Colonic mucosa (tissue), 4 donors: Measurements from ENCODE around the gene GRK3. TPM values are rescaled to one million over a fixed set of nuclear protein-coding genes. Genes with fewer than 3 reads are reported as not detected.

Source experiments
- DNase-seq: peaks from one replicate; pipeline ENCODE4 v3.0.0-alpha.2; 2020
- H3K27ac ChIP-seq: fragments of 200-600 bp; one replicate; pipeline ENCODE4 v1.8.0; 2021
- H3K27me3 ChIP-seq: fragments of 200-600 bp; one replicate; pipeline ENCODE4 v1.8.0; 2021
- H3K36me3 ChIP-seq: fragments of 200-600 bp; one replicate; pipeline ENCODE4 v1.8.0; 2021
- H3K4me1 ChIP-seq: fragments of 200-600 bp; one replicate; pipeline ENCODE4 v1.8.0; 2021; ENCODE audit warnings: mild to moderate bottlenecking
- H3K4me3 ChIP-seq: fragments of 200-600 bp; one replicate; pipeline ENCODE4 v1.8.0; 2021
- H3K9ac ChIP-seq, 2 donors: one replicate each; pipeline ENCODE4 v1.7.0; 2013; ENCODE audit warnings: control low read depth in 2 of 2, low read depth in 2 of 2, low read length in 2 of 2
- H3K9me3 ChIP-seq: fragments of 200-600 bp; one replicate; pipeline ENCODE4 v1.8.0; 2021
- intact Hi-C: fragments of 100-400 bp; cut with DNase I; formaldehyde crosslinking; loops from one replicate; pipeline ENCODE4 v1.14.1; 2022
- total RNA-seq, 2 donors: library from RNA; stranded (reverse); fragmentation: NEBNext Ultra II Directional in 1 of 2; extraction: Animal tissue kit (Norgen Biotek cat#: 25700) in 1 of 2; gene quantifications; one replicate each; pipeline ENCODE4 v1.2.1, GENCODE V29; 2021
- TF ChIP-seq, protein P1 (sequence below): fragments of 200-600 bp; IDR thresholded peaks from one replicate; pipeline ENCODE4 v1.8.0; 2022; ENCODE audit warnings: antibody characterized with exemption, mild to moderate bottlenecking
- donor health status: healthy.
- donor health status: DM: no; HTN: no; CAD: no.
- donor health status: DM: no; HTN: no; CAD: no.

Gene GRK3
- total RNA-seq, 2 donors from 2014 or later = 2.9 to 5.3 TPM

DNA sequence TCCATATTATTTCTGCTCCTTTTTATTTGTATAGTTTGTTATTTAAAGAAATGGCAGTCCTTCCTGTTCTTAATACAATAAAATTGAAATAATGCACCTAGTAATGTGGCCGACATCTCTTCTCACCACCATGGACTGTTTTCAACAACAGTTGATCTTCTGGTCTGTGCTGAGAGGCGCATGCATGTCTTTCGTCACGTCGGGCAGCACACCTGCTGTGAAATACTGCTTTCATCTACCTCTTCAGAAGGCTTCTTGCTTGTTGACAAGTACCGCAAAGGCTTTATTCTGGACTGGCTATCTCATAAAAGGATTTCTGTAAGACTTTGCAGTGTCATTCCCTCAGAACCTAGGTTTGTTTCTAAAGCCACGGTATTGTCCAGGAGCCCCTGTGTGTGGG, 163.6 kb downstream of the GRK3 start:
- no peak overlapping the region for H3K27ac ChIP-seq
- no peaks in the 10 kb centered on the region for H3K36me3 ChIP-seq
- intact Hi-C loops = no loop called here
- H3K4me3 ChIP-seq = no peak overlapping the region
- no peaks in the 10 kb centered on the region for H3K4me1 ChIP-seq
- H3K9ac ChIP-seq = no peak overlapping the region
- TF ChIP-seq, protein P1, sequence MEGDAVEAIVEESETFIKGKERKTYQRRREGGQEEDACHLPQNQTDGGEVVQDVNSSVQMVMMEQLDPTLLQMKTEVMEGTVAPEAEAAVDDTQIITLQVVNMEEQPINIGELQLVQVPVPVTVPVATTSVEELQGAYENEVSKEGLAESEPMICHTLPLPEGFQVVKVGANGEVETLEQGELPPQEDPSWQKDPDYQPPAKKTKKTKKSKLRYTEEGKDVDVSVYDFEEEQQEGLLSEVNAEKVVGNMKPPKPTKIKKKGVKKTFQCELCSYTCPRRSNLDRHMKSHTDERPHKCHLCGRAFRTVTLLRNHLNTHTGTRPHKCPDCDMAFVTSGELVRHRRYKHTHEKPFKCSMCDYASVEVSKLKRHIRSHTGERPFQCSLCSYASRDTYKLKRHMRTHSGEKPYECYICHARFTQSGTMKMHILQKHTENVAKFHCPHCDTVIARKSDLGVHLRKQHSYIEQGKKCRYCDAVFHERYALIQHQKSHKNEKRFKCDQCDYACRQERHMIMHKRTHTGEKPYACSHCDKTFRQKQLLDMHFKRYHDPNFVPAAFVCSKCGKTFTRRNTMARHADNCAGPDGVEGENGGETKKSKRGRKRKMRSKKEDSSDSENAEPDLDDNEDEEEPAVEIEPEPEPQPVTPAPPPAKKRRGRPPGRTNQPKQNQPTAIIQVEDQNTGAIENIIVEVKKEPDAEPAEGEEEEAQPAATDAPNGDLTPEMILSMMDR = no peak
- H3K9me3 ChIP-seq = no peaks in the 10 kb centered on the region
- H3K27me3 ChIP-seq = no peaks in the 10 kb centered on the region
- DNase-seq = no peak

DNA sequence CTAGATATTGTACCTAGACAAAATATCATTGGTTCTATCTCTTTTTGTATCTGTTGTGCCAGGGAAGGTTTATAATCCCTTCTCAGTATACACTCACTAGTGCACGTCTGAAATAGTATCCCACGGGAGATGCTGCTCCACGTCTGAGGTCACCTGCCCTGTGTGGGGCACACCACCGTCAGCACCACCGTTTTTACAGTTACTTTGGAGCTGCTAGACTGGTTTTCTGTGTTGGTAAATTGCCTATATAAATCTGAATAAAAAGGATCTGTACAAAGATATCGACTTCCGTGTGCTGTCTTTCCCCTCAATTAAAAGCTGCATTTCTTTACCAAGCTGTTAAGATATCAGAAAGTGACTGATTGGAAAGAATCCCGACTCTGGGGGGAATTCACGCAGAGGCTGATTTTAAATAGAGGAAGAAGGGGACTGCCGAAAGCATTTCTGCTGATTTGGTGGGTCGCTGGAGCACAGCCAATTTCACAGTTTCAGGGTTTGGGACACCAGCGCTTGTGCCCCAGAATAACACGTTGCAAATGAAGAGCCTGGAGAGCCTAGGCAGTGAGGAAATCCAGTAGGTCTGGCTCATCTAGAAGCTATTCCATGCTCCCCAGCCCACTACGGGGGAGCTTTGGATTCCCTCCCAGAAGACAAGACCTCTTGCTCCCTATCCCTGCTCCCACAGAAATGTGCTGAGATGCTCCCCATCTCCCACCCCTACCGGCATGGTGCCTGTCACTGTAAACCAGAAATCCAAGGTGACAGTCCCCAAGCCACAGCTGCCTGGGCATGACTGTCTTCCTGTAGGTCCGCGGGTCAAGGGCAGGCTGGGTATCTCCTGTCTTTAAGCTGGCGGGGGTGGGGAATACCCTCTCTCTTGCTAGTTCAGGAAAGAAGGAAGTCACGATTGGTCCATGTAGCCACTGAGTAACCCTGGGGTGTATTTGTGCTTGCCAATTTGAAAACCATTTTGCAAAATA, 164.8 kb downstream of the GRK3 start:
- TF ChIP-seq, protein P1 = no peak
- intact Hi-C loops = no loop called here
- DNase-seq = no peak
- Histone ChIP-seq H3K4me3 (no peak overlapping the region), H3K27ac (no peak overlapping the region), H3K4me1 (no peaks in the 10 kb centered on the region), H3K36me3 (no peaks in the 10 kb centered on the region), H3K9me3 (no peaks in the 10 kb centered on the region), H3K27me3 (no peaks in the 10 kb centered on the region), H3K9ac (no peak overlapping the region)

DNA sequence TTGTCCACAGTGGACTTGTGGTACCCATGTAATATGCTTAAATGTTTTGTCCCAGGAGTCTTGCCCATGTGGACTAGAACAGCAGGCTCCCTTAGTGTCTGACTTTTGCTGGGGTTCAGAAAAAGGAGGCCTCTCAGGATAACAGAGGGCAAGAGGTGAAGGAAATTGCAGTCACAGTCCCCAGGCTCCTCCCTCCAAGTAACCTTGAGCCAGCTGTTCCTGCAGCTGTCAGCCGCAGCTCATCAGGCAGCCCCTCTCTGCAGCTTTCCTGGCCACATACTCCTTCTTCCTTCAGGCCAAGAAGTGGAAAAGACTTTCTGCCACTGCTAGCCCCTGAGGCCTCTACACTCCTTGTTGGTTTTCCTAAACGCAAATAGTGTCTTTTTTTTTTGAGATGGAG, 171.2 kb downstream of the GRK3 start:
- no peaks in the 10 kb centered on the region for H3K9me3 ChIP-seq
- no peaks in the 10 kb centered on the region for H3K4me1 ChIP-seq
- H3K27me3 ChIP-seq = no peaks in the 10 kb centered on the region
- H3K9ac ChIP-seq = no peak overlapping the region
- H3K36me3 ChIP-seq = no peaks in the 10 kb centered on the region
- TF ChIP-seq, protein P1 = no peak
- no peak overlapping the region for H3K27ac ChIP-seq
- DNase-seq = no peak
- intact Hi-C loops = no loop called here
- no peak overlapping the region for H3K4me3 ChIP-seq

DNA sequence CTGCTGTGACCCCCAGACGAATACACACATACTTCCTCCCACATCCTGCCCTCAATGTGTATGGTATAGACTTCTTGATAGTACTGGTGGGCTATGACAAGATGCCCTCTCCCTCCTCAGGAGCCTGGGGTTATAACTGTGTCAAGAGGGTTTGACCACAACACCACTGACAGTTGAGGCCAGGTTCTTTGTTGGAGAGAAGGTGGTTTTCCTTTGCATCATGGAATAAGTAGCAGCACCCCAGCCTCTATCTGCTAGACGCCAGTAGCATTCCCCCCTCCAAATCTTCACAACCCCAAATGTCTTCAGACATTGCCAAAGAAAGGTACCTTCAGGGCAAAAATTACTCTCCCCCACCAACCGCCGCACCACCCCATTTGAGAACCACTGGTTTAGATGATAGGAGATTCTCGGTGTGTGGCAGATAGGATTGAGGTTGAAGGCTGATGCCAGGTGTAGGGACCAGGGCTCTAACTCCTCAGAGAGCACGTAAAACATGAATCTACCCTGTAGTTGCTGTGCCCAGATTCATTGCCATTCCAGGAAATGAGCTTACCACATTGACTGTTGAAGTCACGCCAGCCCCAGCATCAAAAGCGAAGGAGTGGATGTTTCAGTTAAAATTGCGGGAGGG, 172.0 kb downstream of the GRK3 start:
- no peaks in the 10 kb centered on the region for H3K4me1 ChIP-seq
- no peaks in the 10 kb centered on the region for H3K9me3 ChIP-seq
- no peak overlapping the region for H3K9ac ChIP-seq
- H3K4me3 ChIP-seq = no peak overlapping the region
- intact Hi-C loops = no loop called here
- H3K27me3 ChIP-seq = no peaks in the 10 kb centered on the region
- H3K36me3 ChIP-seq = no peaks in the 10 kb centered on the region
- TF ChIP-seq, protein P1 = no peak
- DNase-seq = no peak
- H3K27ac ChIP-seq = no peak overlapping the region

DNA sequence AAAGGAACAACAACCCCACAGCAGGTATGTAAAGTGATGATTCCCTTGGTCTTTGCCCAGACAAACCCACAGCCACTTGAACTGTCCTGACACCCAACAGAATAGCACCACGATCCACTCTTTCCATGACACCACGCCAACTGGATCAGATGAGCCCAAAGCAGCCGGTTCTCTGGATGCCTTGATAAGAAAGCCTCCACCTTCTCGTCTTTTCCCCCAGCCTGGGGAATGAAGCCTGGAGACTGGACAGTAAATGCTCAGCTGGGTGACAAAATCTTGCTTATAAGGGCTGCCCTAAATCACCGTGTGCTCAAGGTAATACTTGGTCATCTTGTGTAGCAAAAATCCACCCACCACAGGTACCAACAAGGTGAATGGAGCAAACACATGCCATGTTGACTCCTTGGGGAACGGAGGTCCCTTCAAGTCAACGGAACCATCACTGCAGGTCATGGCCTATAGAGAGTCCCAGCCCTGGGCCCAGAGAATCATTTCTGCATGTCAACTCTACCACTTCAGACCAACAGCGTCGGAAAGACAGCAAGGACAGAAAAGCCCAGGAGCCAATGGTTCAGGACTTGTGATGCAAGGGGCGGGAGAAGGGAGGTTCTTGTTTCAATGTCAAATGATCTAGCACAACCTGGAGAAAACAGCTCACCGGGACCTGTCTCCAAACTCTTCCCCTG, 175.3 kb downstream of the GRK3 start:
- intact Hi-C loops = no loop called here
- Histone ChIP-seq H3K4me1 (no peaks in the 10 kb centered on the region), H3K4me3 (no peak overlapping the region), H3K27ac (no peak overlapping the region), H3K9me3 (no peaks in the 10 kb centered on the region), H3K9ac (no peak overlapping the region), H3K36me3 (no peaks in the 10 kb centered on the region), H3K27me3 (no peaks in the 10 kb centered on the region)
- DNase-seq = no peak
- TF ChIP-seq, protein P1 = no peak
